ENCODE data around the gene IKBKE.

- TF ChIP-seq CTCF (IDR thresholded peaks at IDR 0.05) (no peak), POLR2A (IDR thresholded peaks at IDR 0.05) (no peak)
These were observed 40.9 kb upstream of the IKBKE start for GRCh38 chr1:206429421-206429820.
